HepG2 (cell line): ENCODE data around the gene TCTA. TPM values are rescaled to one million over a fixed set of nuclear protein-coding genes. Genes with fewer than 3 reads are reported as not detected.

Source experiments
- ADNP ChIP-seq: sonication (generic); formaldehyde crosslinking; IDR thresholded peaks from 2 replicates; pipeline ENCODE4 v1.4.0; 2020; ENCODE audit warnings: missing genetic modification reagents
- DMAP1 ChIP-seq: IDR thresholded peaks from 2 replicates; pipeline ENCODE4 v1.6.1; 2016
- FIP1L1 ChIP-seq: fragments of 200-400 bp; formaldehyde crosslinking; IDR thresholded peaks from 2 replicates; pipeline ENCODE4 v1.6.1; 2018; ENCODE audit warnings: low read depth, mild to moderate bottlenecking, low read length, moderate library complexity, borderline replicate concordance; ENCODE audit not compliant: insufficient read depth
- KLF6 ChIP-seq: IDR thresholded peaks from 2 replicates; pipeline ENCODE4 v1.8.0; 2016; ENCODE audit warnings: missing biosample characterization, missing genetic modification reagents
- KMT2A ChIP-seq: sonication (generic); formaldehyde crosslinking; IDR thresholded peaks from 2 replicates; pipeline ENCODE4 v1.4.0; 2020; ENCODE audit warnings: missing genetic modification reagents
- MEF2D ChIP-seq: sonication (generic); formaldehyde crosslinking; IDR thresholded peaks from 2 replicates; pipeline ENCODE4 v1.5.1; 2020; ENCODE audit warnings: mild to moderate bottlenecking, missing genetic modification reagents
- NFAT5 ChIP-seq: sonication (generic); formaldehyde crosslinking; IDR thresholded peaks from 2 replicates; pipeline ENCODE4 v1.4.0; 2020; ENCODE audit warnings: missing genetic modification reagents
- PLSCR1 ChIP-seq: sonication (generic); formaldehyde crosslinking; IDR thresholded peaks from 2 replicates; pipeline ENCODE4 v1.5.0; 2020; ENCODE audit warnings: missing genetic modification reagents, mild to moderate bottlenecking, borderline replicate concordance
- TSC22D2 ChIP-seq: sonication (generic); formaldehyde crosslinking; IDR thresholded peaks from 2 replicates; pipeline ENCODE4 v1.5.1; 2020; ENCODE audit warnings: missing genetic modification reagents, mild to moderate bottlenecking, borderline replicate concordance
- ZFP36L2 ChIP-seq: sonication (generic); formaldehyde crosslinking; IDR thresholded peaks from 2 replicates; pipeline ENCODE4 v1.4.0; 2020; ENCODE audit warnings: missing genetic modification reagents
- ZFP82 ChIP-seq: sonication (generic); formaldehyde crosslinking; IDR thresholded peaks from 2 replicates; pipeline ENCODE4 v1.5.1; 2020; ENCODE audit warnings: mild to moderate bottlenecking, missing genetic modification reagents, borderline replicate concordance
- ZKSCAN5 ChIP-seq: sonication (generic); formaldehyde crosslinking; IDR thresholded peaks from 2 replicates; pipeline ENCODE4 v1.5.1; 2020; ENCODE audit warnings: mild to moderate bottlenecking, missing genetic modification reagents
- ZNF264 ChIP-seq: sonication (generic); formaldehyde crosslinking; IDR thresholded peaks from 2 replicates; pipeline ENCODE4 v1.4.0; 2020; ENCODE audit warnings: missing genetic modification reagents
- ZNF773 ChIP-seq: sonication (generic); formaldehyde crosslinking; IDR thresholded peaks from 2 replicates; pipeline ENCODE4 v1.4.0; 2020; ENCODE audit warnings: missing genetic modification reagents, borderline replicate concordance
- ZNF775 ChIP-seq: sonication (generic); formaldehyde crosslinking; IDR thresholded peaks from 2 replicates; pipeline ENCODE4 v1.4.0; 2020; ENCODE audit warnings: missing genetic modification reagents, mild to moderate bottlenecking, moderate library complexity, borderline replicate concordance
- polyA plus RNA-seq, 8 experiments: library from polyadenylated mRNA; depleted of rRNA in 3 of 8; stranded (reverse) in 7 of 8; unstranded in 1 of 8; fragments of >200 nt; fragmentation: Illumina TruSeq in 4 of 8; extraction: Trizol in 4 of 8; gene quantifications; 2 replicates each; pipeline versions ENCODE4 v1.2.1 to v1.2.3, GENCODE V29; 2011 to 2016; ENCODE audit warnings: low read depth in 4 of 8, missing spikeins in 1 of 8, mixed read lengths in 1 of 8; ENCODE audit not compliant: insufficient read depth in 1 of 8
- total RNA-seq, 5 experiments: library from RNA; depleted of rRNA; stranded (reverse); fragments of >200 nt; fragmentation: Illumina TruSeq; extraction: Trizol; gene quantifications; 2 replicates each; pipeline ENCODE4 v1.2.3, GENCODE V29; 2016; ENCODE audit warnings: low read depth in 1 of 5
- TF ChIP-seq, protein P1 (sequence below): sonication (generic); formaldehyde crosslinking; IDR thresholded peaks from 2 replicates; pipeline ENCODE4 v1.4.0; 2020; ENCODE audit warnings: missing genetic modification reagents
- TF ChIP-seq, protein P2 (sequence below): sonication (generic); formaldehyde crosslinking; IDR thresholded peaks from 2 replicates; pipeline ENCODE4 v1.8.0; 2022; ENCODE audit warnings: missing genetic modification reagents, low read depth, mild to moderate bottlenecking, borderline replicate concordance
- TF ChIP-seq, protein P3 (sequence below): sonication (generic); formaldehyde crosslinking; IDR thresholded peaks from 2 replicates; pipeline ENCODE4 v1.5.0; 2020; ENCODE audit warnings: missing genetic modification reagents
- TF ChIP-seq, protein P4 (sequence below): sonication (generic); formaldehyde crosslinking; IDR thresholded peaks from 2 replicates; pipeline ENCODE4 v1.5.1; 2020; ENCODE audit warnings: mild to moderate bottlenecking, moderate library complexity, missing genetic modification reagents

TCTA gene
- total and polyA plus RNA-seq, 2 of the 13 experiments (the other 11 are each of a cell fraction or from before 2014, with no cell fraction given) = 8.3 to 13.2 TPM

- TF ChIP-seq, protein P1, sequence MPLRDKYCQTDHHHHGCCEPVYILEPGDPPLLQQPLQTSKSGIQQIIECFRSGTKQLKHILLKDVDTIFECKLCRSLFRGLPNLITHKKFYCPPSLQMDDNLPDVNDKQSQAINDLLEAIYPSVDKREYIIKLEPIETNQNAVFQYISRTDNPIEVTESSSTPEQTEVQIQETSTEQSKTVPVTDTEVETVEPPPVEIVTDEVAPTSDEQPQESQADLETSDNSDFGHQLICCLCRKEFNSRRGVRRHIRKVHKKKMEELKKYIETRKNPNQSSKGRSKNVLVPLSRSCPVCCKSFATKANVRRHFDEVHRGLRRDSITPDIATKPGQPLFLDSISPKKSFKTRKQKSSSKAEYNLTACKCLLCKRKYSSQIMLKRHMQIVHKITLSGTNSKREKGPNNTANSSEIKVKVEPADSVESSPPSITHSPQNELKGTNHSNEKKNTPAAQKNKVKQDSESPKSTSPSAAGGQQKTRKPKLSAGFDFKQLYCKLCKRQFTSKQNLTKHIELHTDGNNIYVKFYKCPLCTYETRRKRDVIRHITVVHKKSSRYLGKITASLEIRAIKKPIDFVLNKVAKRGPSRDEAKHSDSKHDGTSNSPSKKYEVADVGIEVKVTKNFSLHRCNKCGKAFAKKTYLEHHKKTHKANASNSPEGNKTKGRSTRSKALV (CRISPR knock-in tag) = no peak
- TF ChIP-seq TSC22D2 (CRISPR knock-in tag) = no peak
- TF ChIP-seq, protein P2, sequence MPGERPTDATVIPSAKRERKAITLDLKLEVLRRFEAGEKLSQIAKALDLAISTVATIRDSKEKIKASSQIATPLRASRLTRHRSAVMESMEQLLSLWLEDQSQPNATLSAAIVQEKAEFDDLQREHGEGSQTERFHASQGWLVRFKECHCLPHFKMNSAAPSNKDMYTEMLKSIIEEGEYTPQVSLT (CRISPR knock-in tag) = no peak
- TF ChIP-seq ZKSCAN5 (CRISPR knock-in tag) = no peak
- TF ChIP-seq ZNF775 (CRISPR knock-in tag) = no peak; the same call in 1 of the 2 replicates
- TF ChIP-seq, protein P3, sequence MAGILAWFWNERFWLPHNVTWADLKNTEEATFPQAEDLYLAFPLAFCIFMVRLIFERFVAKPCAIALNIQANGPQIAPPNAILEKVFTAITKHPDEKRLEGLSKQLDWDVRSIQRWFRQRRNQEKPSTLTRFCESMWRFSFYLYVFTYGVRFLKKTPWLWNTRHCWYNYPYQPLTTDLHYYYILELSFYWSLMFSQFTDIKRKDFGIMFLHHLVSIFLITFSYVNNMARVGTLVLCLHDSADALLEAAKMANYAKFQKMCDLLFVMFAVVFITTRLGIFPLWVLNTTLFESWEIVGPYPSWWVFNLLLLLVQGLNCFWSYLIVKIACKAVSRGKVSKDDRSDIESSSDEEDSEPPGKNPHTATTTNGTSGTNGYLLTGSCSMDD = no peak
- no peak for TF ChIP-seq ZFP36L2
- TF ChIP-seq ZFP82 (CRISPR knock-in tag) = no peak
- TF ChIP-seq ZNF264 (CRISPR knock-in tag) = no peak
- no peak for TF ChIP-seq PLSCR1
- TF ChIP-seq DMAP1 = no peak
- TF ChIP-seq, protein P4, sequence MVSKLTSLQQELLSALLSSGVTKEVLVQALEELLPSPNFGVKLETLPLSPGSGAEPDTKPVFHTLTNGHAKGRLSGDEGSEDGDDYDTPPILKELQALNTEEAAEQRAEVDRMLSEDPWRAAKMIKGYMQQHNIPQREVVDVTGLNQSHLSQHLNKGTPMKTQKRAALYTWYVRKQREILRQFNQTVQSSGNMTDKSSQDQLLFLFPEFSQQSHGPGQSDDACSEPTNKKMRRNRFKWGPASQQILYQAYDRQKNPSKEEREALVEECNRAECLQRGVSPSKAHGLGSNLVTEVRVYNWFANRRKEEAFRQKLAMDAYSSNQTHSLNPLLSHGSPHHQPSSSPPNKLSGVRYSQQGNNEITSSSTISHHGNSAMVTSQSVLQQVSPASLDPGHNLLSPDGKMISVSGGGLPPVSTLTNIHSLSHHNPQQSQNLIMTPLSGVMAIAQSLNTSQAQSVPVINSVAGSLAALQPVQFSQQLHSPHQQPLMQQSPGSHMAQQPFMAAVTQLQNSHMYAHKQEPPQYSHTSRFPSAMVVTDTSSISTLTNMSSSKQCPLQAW (CRISPR knock-in tag) = no peak
- no peak for TF ChIP-seq KLF6
- TF ChIP-seq MEF2D (CRISPR knock-in tag) = peak; percentile 14; the same call in 1 of the 2 replicates
- TF ChIP-seq KMT2A (CRISPR knock-in tag) = no peak
- TF ChIP-seq FIP1L1 = no peak
- no peak for TF ChIP-seq NFAT5 (CRISPR knock-in tag)
- no peak for TF ChIP-seq ADNP (CRISPR knock-in tag)
- no peak for TF ChIP-seq ZNF773 (CRISPR knock-in tag)
Measured at GRCh38 chr3:49421890-49422378, 9.7 kb downstream of the TCTA start (continued).
